ENCODE data around the gene RRAD. TPM values are rescaled to one million over a fixed set of nuclear protein-coding genes. Genes with fewer than 3 reads are reported as not detected.

RRAD gene
- total and polyA plus RNA-seq, 2 donors (not counting 3 experiments of a cell fraction or from before 2014, with no cell fraction given), result 0.22 to 0.48 TPM

GRCh38 chr16:66873685-66874055 lies 51.7 kb downstream of the RRAD start:
- peaks cover 12% of the 10 kb centered on the region for H3K4me1 ChIP-seq (ENCODE audit: control insufficient read depth, extremely low read depth, insufficient read depth, low read length)
- H3K4me2 ChIP-seq (ENCODE audit: insufficient read depth, low read length), result no peak overlapping the region
- intact Hi-C loops (cut with micrococcal nuclease), result loop anchor here (1.0 kb wide), 4 partner anchors 42 to 211 kb away; no protein-coding TSS in a partner anchor
- H3K4me3 ChIP-seq (replicated peaks in 1 of 3; ENCODE audit: insufficient read depth in 1 of 3, low read depth in 1 of 3, low read length in 3 of 3), result no peak overlapping the region
- POLR2A ChIA-PET, result interaction anchor here (0.5 to 1.2 kb wide), 2 partner anchors 43 to 136 kb away, joined by 6 to 11 read pairs; partner anchors contain the start of gene NAE1
- TF ChIP-seq FOS (IDR thresholded peaks at IDR 0.05; ENCODE audit: borderline replicate concordance, insufficient read depth, low read length), result no peak
- TF ChIP-seq, protein P1, sequence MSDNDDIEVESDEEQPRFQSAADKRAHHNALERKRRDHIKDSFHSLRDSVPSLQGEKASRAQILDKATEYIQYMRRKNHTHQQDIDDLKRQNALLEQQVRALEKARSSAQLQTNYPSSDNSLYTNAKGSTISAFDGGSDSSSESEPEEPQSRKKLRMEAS (IDR thresholded peaks at IDR 0.05; ENCODE audit: insufficient read depth, insufficient read length), result no peak
- H3K9ac ChIP-seq (replicated peaks; ENCODE audit: extremely low read depth, insufficient read depth, low read length), result no peak overlapping the region
- H3K27me3 ChIP-seq (ENCODE audit: control insufficient read depth in 2 of 2, insufficient read depth in 2 of 2, low read length in 2 of 2), result peaks cover 0 to 2% of the 10 kb centered on the region in 2 experiments
- FAIRE-seq (no peak), DNase-seq (ENCODE audit: low read depth, low spot score) (no peak)
- H3K36me3 ChIP-seq (ENCODE audit: control insufficient read depth in 2 of 2, extremely low read depth in 1 of 2, insufficient read depth in 2 of 2, low read length in 2 of 2), result no peaks in the 10 kb centered on the region
- H3K9me1 ChIP-seq (replicated peaks; ENCODE audit: control insufficient read depth, extremely low read depth, insufficient read depth, low read length), result no peaks in the 10 kb centered on the region
- no TSS peak for BruUV-seq (replicated peaks)
- no peaks in the 10 kb centered on the region for H3K79me2 ChIP-seq (ENCODE audit: control insufficient read depth, insufficient read depth, low read length)
- no peaks in the 10 kb centered on the region for H4K20me1 ChIP-seq (replicated peaks; ENCODE audit: control insufficient read depth, extremely low read depth, insufficient read depth, low read length)
- CTCF ChIA-PET, result interaction anchor here (1.0 to 3.7 kb wide), 28 partner anchors 8 to 467 kb away, joined by 3 to 69 read pairs (median 4); partner anchors contain the start of genes CA7, CMTM2 and NAE1
- no peaks in the 10 kb centered on the region for H3K9me3 ChIP-seq (replicated peaks; ENCODE audit: control insufficient read depth, insufficient read depth, low read length)
- H3K27ac ChIP-seq (ENCODE audit: insufficient read depth, low read depth, low read length), result no peak overlapping the region
- H2AFZ ChIP-seq (ENCODE audit: low read depth, low read length), result no peak overlapping the region
- dilution Hi-C loops (cut with MboI; ENCODE audit: extremely low pct_ligation_motif_present, low sequenced_read_pairs), result no loop called here

- dilution Hi-C loops (cut with MboI; ENCODE audit: extremely low pct_ligation_motif_present, low sequenced_read_pairs) (no loop called here), intact Hi-C loops (cut with micrococcal nuclease) (loop anchor here (1.0 kb wide), 4 partner anchors 42 to 211 kb away; no protein-coding TSS in a partner anchor)
- H2AFZ ChIP-seq (ENCODE audit: low read depth, low read length), result peak overlapping the region; percentile 2
- CTCF ChIA-PET, result interaction anchor here (0.7 to 3.7 kb wide), 33 partner anchors 9 to 466 kb away, joined by 3 to 69 read pairs (median 4); partner anchors contain the start of genes CA7, CMTM2 and NAE1
- TF ChIP-seq CTCF (IDR thresholded peaks at IDR 0.05; ENCODE audit: extremely low read depth in 1 of 2, insufficient read depth in 1 of 2, low read depth in 1 of 2, low read length in 2 of 2) (peak; percentile 99), EZH2 (IDR thresholded peaks at IDR 0.05; ENCODE audit: borderline replicate concordance, low read depth, low read length, severe bottlenecking) (no peak), JUN (IDR thresholded peaks at IDR 0.05; ENCODE audit: borderline replicate concordance, insufficient read depth, insufficient read length, low read depth) (peak; percentile 94), GATA2 (IDR thresholded peaks at IDR 0.05; ENCODE audit: insufficient read depth, insufficient read length, low read depth, low read length) (no peak), POLR2A (IDR thresholded peaks at IDR 0.05; ENCODE audit: low read depth, low read length) (peak; percentile 58), FOS (IDR thresholded peaks at IDR 0.05; ENCODE audit: borderline replicate concordance, insufficient read depth, low read length) (peak; percentile 95), MYC (IDR thresholded peaks at IDR 0.05; ENCODE audit: low read depth, low read length) (no peak), POLR2AphosphoS5 (IDR thresholded peaks at IDR 0.05; ENCODE audit: insufficient read depth, low read depth, low read length) (peak; percentile 94)
- TF ChIP-seq, protein P1 (IDR thresholded peaks at IDR 0.05; ENCODE audit: insufficient read depth, insufficient read length), result peak; percentile 23
- H3K27ac ChIP-seq (ENCODE audit: insufficient read depth, low read depth, low read length), result no peak overlapping the region
- H4K20me1 ChIP-seq (replicated peaks; ENCODE audit: control insufficient read depth, extremely low read depth, insufficient read depth, low read length), result no peaks in the 10 kb centered on the region
- H3K9me1 ChIP-seq (replicated peaks; ENCODE audit: control insufficient read depth, extremely low read depth, insufficient read depth, low read length), result no peaks in the 10 kb centered on the region
- H3K36me3 ChIP-seq (ENCODE audit: control insufficient read depth in 2 of 2, extremely low read depth in 1 of 2, insufficient read depth in 2 of 2, low read length in 2 of 2), result no peaks in the 10 kb centered on the region
- DNase-seq (ENCODE audit: low read depth, low spot score) (peak; percentile 96), FAIRE-seq (peak; percentile 98)
- H3K4me3 ChIP-seq (replicated peaks in 1 of 3; ENCODE audit: insufficient read depth in 1 of 3, low read depth in 1 of 3, low read length in 3 of 3), result no peak overlapping the region
- H3K79me2 ChIP-seq (ENCODE audit: control insufficient read depth, insufficient read depth, low read length), result no peaks in the 10 kb centered on the region
- peak overlapping the region; percentile 21 for H3K4me2 ChIP-seq (ENCODE audit: insufficient read depth, low read length)
- POLR2A ChIA-PET, result interaction anchor here (0.5 to 1.2 kb wide), 3 partner anchors 42 to 135 kb away, joined by 3 to 11 read pairs (median 6); partner anchors contain the start of genes CIAO2B and NAE1
- BruUV-seq (replicated peaks), result no TSS peak
- H3K9ac ChIP-seq (replicated peaks; ENCODE audit: extremely low read depth, insufficient read depth, low read length), result no peak overlapping the region
- H3K27me3 ChIP-seq (ENCODE audit: control insufficient read depth in 2 of 2, insufficient read depth in 2 of 2, low read length in 2 of 2), result peaks cover 0 to 2% of the 10 kb centered on the region in 2 experiments
- H3K4me1 ChIP-seq (ENCODE audit: control insufficient read depth, extremely low read depth, insufficient read depth, low read length), result peaks cover 12% of the 10 kb centered on the region
- no peaks in the 10 kb centered on the region for H3K9me3 ChIP-seq (replicated peaks; ENCODE audit: control insufficient read depth, insufficient read depth, low read length)
Observed at GRCh38 chr16:66872943-66873684, 52.2 kb downstream of the RRAD start.
